Nephron (organoid): ENCODE measurements around the gene TMEM50B.

Experiments used
- H3K27ac Mint-ChIP-seq, 3 experiments: 2 replicates each; pipeline ENCODE4 v1.8.0; 2020; ENCODE audit warnings: mixed read lengths in 3 of 3, mild to moderate bottlenecking in 2 of 3, moderate library complexity in 1 of 3
- H3K27me3 Mint-ChIP-seq: 2 replicates; pipeline ENCODE4 v1.8.0; 2021; ENCODE audit warnings: low read depth, mild to moderate bottlenecking, moderate library complexity, mixed read lengths
- H3K36me3 Mint-ChIP-seq: 2 replicates; pipeline ENCODE4 v1.8.0; 2020; ENCODE audit warnings: low read depth, mixed read lengths
- H3K4me1 Mint-ChIP-seq: 2 replicates; pipeline ENCODE4 v1.8.0; 2020; ENCODE audit warnings: mixed read lengths
- H3K4me3 Mint-ChIP-seq, 3 experiments: 2 replicates each; pipeline ENCODE4 v1.8.0; 2020; ENCODE audit warnings: mild to moderate bottlenecking in 3 of 3, mixed read lengths in 3 of 3, moderate library complexity in 2 of 3
- H3K9me3 Mint-ChIP-seq: 2 replicates; pipeline ENCODE4 v1.8.0; 2020; ENCODE audit warnings: mixed read lengths
- TF ChIP-seq, protein P1 (sequence below), 3 experiments: fragments of 200-600 bp; sonication (generic); IDR thresholded peaks; one replicate each; pipeline ENCODE4 v1.5.0; 2021; ENCODE audit warnings: antibody characterized with exemption in 3 of 3; ENCODE audit not compliant: unreplicated experiment in 3 of 3

TMEM50B gene

DNA sequence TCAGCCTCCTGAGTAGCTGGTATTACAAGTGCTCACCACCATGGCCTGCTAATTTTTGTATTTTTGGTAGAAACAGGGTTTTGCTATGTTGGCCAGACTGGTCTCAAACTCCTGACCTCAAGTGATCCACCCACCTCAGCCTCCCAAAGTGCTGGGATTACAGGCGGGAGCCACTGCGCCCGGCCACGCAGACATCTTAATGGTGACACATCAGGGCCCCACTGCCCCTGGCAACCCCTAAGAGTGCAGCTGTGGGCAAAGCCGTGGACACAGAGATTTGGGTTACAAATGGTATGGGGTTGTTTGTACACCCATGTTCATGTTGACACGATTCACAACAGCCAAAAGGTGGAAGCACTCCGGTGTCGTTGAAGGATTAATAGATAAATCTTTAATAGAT is 46.8 kb downstream of the TMEM50B start:
- H3K4me3 Mint-ChIP-seq: no peak overlapping the region
- TF ChIP-seq, protein P1, sequence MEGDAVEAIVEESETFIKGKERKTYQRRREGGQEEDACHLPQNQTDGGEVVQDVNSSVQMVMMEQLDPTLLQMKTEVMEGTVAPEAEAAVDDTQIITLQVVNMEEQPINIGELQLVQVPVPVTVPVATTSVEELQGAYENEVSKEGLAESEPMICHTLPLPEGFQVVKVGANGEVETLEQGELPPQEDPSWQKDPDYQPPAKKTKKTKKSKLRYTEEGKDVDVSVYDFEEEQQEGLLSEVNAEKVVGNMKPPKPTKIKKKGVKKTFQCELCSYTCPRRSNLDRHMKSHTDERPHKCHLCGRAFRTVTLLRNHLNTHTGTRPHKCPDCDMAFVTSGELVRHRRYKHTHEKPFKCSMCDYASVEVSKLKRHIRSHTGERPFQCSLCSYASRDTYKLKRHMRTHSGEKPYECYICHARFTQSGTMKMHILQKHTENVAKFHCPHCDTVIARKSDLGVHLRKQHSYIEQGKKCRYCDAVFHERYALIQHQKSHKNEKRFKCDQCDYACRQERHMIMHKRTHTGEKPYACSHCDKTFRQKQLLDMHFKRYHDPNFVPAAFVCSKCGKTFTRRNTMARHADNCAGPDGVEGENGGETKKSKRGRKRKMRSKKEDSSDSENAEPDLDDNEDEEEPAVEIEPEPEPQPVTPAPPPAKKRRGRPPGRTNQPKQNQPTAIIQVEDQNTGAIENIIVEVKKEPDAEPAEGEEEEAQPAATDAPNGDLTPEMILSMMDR (IDR thresholded peaks at IDR 0.05; ENCODE audit: unreplicated experiment in 3 of 3): no peak
- H3K9me3 Mint-ChIP-seq: no peaks in the 10 kb centered on the region
- no peaks in the 10 kb centered on the region for H3K4me1 Mint-ChIP-seq
- H3K27me3 Mint-ChIP-seq: no peaks in the 10 kb centered on the region
- no peak overlapping the region for H3K27ac Mint-ChIP-seq
- H3K36me3 Mint-ChIP-seq: peaks cover 66% of the 10 kb centered on the region

DNA sequence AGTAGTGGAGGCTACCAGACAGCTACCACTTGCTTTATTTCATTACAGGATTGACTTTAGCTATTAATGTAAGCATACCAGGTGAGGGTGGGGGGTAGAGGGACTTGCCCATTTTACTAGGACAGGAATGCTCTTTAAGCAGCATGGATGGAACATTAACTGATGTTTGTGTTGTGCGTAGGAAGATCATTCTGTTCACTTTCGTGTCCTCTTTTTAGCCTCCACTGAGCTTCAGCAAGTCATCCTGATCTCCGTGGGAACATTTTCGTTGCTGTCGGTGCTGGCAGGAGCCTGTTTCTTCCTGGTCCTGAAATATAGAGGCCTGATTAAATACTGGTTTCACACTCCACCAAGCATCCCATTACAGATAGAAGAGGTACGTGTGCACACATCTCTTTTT is 47.3 kb downstream of the TMEM50B start:
- Mint-ChIP-seq H3K27me3 (no peaks in the 10 kb centered on the region), H3K4me3 (no peak overlapping the region), H3K27ac (no peak overlapping the region), H3K4me1 (no peaks in the 10 kb centered on the region), H3K36me3 (peaks cover 64% of the 10 kb centered on the region), H3K9me3 (no peaks in the 10 kb centered on the region)
- TF ChIP-seq, protein P1 (IDR thresholded peaks at IDR 0.05; ENCODE audit: unreplicated experiment in 3 of 3): no peak

DNA sequence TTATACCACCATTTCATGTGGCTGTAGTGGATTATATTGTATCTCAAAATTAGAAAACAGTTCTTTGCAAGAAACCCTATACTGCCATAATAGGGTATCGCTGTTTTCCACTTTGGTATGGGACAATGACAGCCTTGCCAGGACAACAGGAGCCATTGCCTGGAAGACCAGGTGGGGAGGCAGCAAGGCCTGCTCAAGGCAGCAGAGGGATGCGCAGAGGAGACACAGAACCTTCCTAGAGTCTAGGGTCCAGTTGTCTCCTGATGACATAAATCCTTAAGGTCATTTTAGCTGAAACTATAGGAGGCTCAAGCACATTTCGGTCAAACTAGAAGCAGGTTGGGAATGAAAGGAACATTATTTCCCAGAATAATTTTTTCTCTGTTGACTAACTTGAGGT is 48.9 kb downstream of the TMEM50B start:
- Mint-ChIP-seq H3K4me1 (no peaks in the 10 kb centered on the region), H3K27me3 (no peaks in the 10 kb centered on the region), H3K27ac (no peak overlapping the region), H3K9me3 (no peaks in the 10 kb centered on the region), H3K4me3 (no peak overlapping the region), H3K36me3 (peaks cover 64% of the 10 kb centered on the region)
- TF ChIP-seq, protein P1 (IDR thresholded peaks at IDR 0.05; ENCODE audit: unreplicated experiment in 3 of 3): no peak

DNA sequence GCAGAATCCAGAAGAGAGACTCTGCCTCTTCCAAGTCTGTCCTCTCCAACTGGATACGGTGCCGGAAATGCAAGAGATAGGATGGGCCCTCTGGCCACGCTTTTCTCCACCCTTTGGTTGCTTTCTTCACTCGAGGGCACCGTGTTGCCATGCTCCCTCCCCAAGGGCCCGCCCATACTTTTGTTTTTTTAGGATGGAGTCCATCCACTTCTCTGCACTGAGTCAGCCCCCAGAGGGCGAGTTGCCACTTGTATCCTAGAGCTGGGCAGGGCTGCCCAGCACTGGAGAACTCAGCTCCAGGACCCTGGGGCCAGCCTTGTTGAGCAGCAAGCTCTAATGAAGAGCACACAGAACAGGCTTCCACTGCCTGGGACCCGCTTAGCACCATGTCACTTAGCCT is 51.1 kb downstream of the TMEM50B start:
- H3K4me1 Mint-ChIP-seq: no peaks in the 10 kb centered on the region
- TF ChIP-seq, protein P1 (IDR thresholded peaks at IDR 0.05; ENCODE audit: unreplicated experiment in 3 of 3): no peak
- no peaks in the 10 kb centered on the region for H3K27me3 Mint-ChIP-seq
- no peak overlapping the region for H3K4me3 Mint-ChIP-seq
- peaks cover 66% of the 10 kb centered on the region for H3K36me3 Mint-ChIP-seq
- no peaks in the 10 kb centered on the region for H3K9me3 Mint-ChIP-seq
- no peak overlapping the region for H3K27ac Mint-ChIP-seq

DNA sequence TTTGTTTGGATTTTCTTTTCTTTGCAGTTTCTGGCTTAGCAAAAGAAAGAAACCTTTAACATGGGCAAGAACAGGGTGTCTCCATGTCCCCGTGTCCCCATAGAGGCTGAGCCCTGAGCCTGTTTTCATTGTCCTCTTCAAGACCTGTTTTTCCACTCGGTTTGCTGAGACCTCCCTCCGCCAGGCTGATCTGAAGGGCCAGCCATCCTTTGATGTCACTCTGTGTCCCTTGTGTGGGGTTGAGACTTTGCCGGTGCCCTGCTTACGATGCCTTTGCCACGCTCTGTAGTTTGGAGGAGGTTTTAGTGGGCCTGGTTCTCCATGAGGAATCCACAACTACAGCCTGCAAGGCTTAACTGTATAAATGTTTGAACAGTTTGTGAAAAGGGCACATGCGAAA is 52.7 kb downstream of the TMEM50B start:
- TF ChIP-seq, protein P1 (IDR thresholded peaks at IDR 0.05; ENCODE audit: unreplicated experiment in 3 of 3): no peak
- Mint-ChIP-seq H3K4me1 (no peaks in the 10 kb centered on the region), H3K27me3 (no peaks in the 10 kb centered on the region), H3K9me3 (no peaks in the 10 kb centered on the region), H3K27ac (no peak overlapping the region), H3K4me3 (no peak overlapping the region), H3K36me3 (peaks cover 61% of the 10 kb centered on the region)

DNA sequence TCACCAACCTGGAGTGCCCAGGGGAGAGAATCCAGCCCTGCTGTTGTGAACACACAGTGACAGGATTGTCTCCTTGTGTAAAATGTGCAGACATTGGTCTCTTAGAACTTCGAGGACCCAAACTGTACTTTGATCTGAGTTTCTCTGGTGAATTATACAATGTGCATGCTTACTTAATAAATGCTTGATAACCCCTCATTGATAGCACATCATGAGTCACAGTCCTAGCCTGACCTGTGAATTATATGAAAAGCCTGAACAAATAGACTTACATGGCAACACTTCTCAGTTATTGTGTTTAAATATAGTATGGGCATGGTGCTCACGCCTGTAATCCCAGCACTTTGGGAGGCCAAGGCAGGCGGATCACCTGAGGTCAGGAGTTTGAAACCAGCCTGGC is 53.9 kb downstream of the TMEM50B start:
- no peaks in the 10 kb centered on the region for H3K4me1 Mint-ChIP-seq
- H3K27me3 Mint-ChIP-seq: no peaks in the 10 kb centered on the region
- TF ChIP-seq, protein P1 (IDR thresholded peaks at IDR 0.05; ENCODE audit: unreplicated experiment in 3 of 3): no peak
- H3K9me3 Mint-ChIP-seq: no peaks in the 10 kb centered on the region
- H3K36me3 Mint-ChIP-seq: peaks cover 63% of the 10 kb centered on the region
- no peak overlapping the region for H3K4me3 Mint-ChIP-seq
- H3K27ac Mint-ChIP-seq: no peak overlapping the region
